RWPE2 (cell line): ENCODE results near the gene CHST1.
A peak's percentile ranks its signal among the peaks of the same experiment; 100 is the strongest.

Experiments used
- ATAC-seq: fragments of 200-7000 bp; cut with Tn5 transposase; 3 replicates; pipeline ENCODE4 v1.9.1; 2021; ENCODE audit warnings: low read depth
- DNase-seq: peaks from one replicate; pipeline ENCODE4 v3.0.0-alpha.2; 2020; ENCODE audit warnings: low spot score
- H3K27ac ChIP-seq: fragments of 450-650 bp; 2 replicates; pipeline ENCODE4 v1.5.1; 2017; ENCODE audit warnings: mild to moderate bottlenecking; ENCODE audit not compliant: poor library complexity, severe bottlenecking
- H3K27me3 ChIP-seq: fragments of 250-450 bp; sonication (Bioruptor Pico); 2 replicates; pipeline ENCODE4 v1.5.1; 2021; ENCODE audit warnings: mild to moderate bottlenecking, moderate library complexity; ENCODE audit not compliant: insufficient read depth, poor library complexity, severe bottlenecking
- H3K36me3 ChIP-seq: fragments of 250-450 bp; sonication (Bioruptor Pico); 2 replicates; pipeline ENCODE4 v1.5.1; 2020; ENCODE audit warnings: low read depth, mild to moderate bottlenecking, moderate library complexity
- H3K4me1 ChIP-seq: fragments of 250-450 bp; sonication (Bioruptor Pico); 2 replicates; pipeline ENCODE4 v1.5.1; 2021; ENCODE audit warnings: mild to moderate bottlenecking, moderate library complexity; ENCODE audit not compliant: insufficient read depth, poor library complexity, severe bottlenecking
- H3K4me3 ChIP-seq: fragments of 250-450 bp; sonication (Bioruptor Pico); 2 replicates; pipeline ENCODE4 v1.5.1; 2021; ENCODE audit warnings: mild to moderate bottlenecking, moderate library complexity; ENCODE audit not compliant: severe bottlenecking
- H3K9me3 ChIP-seq: fragments of 250-450 bp; sonication (Bioruptor Pico); 2 replicates; pipeline ENCODE4 v1.5.1; 2021; ENCODE audit warnings: mild to moderate bottlenecking, moderate library complexity; ENCODE audit not compliant: severe bottlenecking
- CTCF ChIP-seq: fragments of 450-650 bp; IDR thresholded peaks from one replicate; pipeline ENCODE4 v1.5.1; 2017; ENCODE audit warnings: mild to moderate bottlenecking, moderate library complexity; ENCODE audit not compliant: poor library complexity, severe bottlenecking

The CHST1 gene

GRCh38 chr11:45657496-45658260 is 7.7 kb downstream of the CHST1 start:
- peaks cover 23% of the 10 kb centered on the region for H3K27me3 ChIP-seq
- no peaks in the 10 kb centered on the region for H3K9me3 ChIP-seq
- no peaks in the 10 kb centered on the region for H3K4me1 ChIP-seq
- no peak overlapping the region for H3K27ac ChIP-seq
- no peaks in the 10 kb centered on the region for H3K36me3 ChIP-seq
- ATAC-seq (no peak), DNase-seq (no peak)
- H3K4me3 ChIP-seq = no peak overlapping the region
- no peak for TF ChIP-seq CTCF

GRCh38 chr11:45655831-45656230 is 9.6 kb downstream of the CHST1 start:
- no peak overlapping the region for H3K4me3 ChIP-seq
- H3K27me3 ChIP-seq = peaks cover 4% of the 10 kb centered on the region
- ATAC-seq (no peak), DNase-seq (no peak)
- no peaks in the 10 kb centered on the region for H3K36me3 ChIP-seq
- no peaks in the 10 kb centered on the region for H3K4me1 ChIP-seq
- H3K27ac ChIP-seq = no peak overlapping the region
- H3K9me3 ChIP-seq = no peaks in the 10 kb centered on the region
- no peak for TF ChIP-seq CTCF

- DNase-seq (peak; percentile 52), ATAC-seq (peak; percentile 71)
- TF ChIP-seq CTCF = peak; percentile 92
- Histone ChIP-seq H3K27me3 (peaks cover 2% of the 10 kb centered on the region), H3K4me1 (no peaks in the 10 kb centered on the region), H3K4me3 (no peak overlapping the region), H3K27ac (no peak overlapping the region), H3K9me3 (no peaks in the 10 kb centered on the region), H3K36me3 (no peaks in the 10 kb centered on the region)
Measured at GRCh38 chr11:45655347-45655756, 10.1 kb downstream of the CHST1 start.

GRCh38 chr11:45655012-45655283 is 10.5 kb downstream of the CHST1 start:
- DNase-seq (no peak), ATAC-seq (no peak)
- Histone ChIP-seq H3K4me3 (no peak overlapping the region), H3K27ac (no peak overlapping the region), H3K9me3 (no peaks in the 10 kb centered on the region), H3K36me3 (no peaks in the 10 kb centered on the region), H3K27me3 (peaks cover 6% of the 10 kb centered on the region), H3K4me1 (no peaks in the 10 kb centered on the region)
- TF ChIP-seq CTCF = no peak

- Histone ChIP-seq H3K9me3 (no peaks in the 10 kb centered on the region), H3K27me3 (peaks cover 11% of the 10 kb centered on the region)
Measured at GRCh38 chr11:45654231-45655011, 11.0 kb downstream of the CHST1 start.

More at GRCh38 chr11:45654231-45655011, 11.0 kb downstream of the CHST1 start:
- no peak for TF ChIP-seq CTCF
- ATAC-seq = no peak
- Histone ChIP-seq H3K27ac (no peak overlapping the region), H3K36me3 (no peaks in the 10 kb centered on the region), H3K4me3 (no peak overlapping the region), H3K4me1 (no peaks in the 10 kb centered on the region)
- peak; percentile 29 for DNase-seq
